NCI-H1417 treated with DMSO at 0.1 percent for 48 hours (cell line): Measurements from ENCODE around the gene FAM53B.

Experiments used
- DNase-seq: peaks from one replicate; lab custom pipeline; 2025; lab: John Stamatoyannopoulos, UW

Gene FAM53B

DNA sequence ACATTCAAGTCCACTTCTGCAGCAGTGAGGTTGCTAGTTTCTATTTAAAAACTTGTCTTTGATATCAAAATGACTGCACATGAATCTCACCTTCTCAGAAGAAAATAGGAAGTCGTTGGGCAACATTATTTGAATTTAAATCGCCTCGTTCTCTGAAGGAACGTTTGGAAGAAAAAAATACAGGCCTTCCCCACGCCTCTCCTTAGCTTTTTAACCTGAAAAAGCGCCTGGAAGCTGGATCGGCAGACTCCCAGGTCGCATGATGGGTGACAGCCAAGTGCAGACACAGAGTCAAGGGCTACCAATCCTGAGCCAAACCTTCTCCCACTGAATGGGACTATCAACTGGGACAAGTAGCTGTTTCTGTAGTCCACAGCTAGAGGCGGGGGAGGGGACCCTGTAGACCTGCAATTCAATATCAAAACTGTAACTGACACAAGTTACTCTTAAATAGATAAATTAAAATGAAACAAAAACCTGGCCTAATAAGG is 2.2 kb downstream of the FAM53B start:
- DNase-seq = no peak

DNA sequence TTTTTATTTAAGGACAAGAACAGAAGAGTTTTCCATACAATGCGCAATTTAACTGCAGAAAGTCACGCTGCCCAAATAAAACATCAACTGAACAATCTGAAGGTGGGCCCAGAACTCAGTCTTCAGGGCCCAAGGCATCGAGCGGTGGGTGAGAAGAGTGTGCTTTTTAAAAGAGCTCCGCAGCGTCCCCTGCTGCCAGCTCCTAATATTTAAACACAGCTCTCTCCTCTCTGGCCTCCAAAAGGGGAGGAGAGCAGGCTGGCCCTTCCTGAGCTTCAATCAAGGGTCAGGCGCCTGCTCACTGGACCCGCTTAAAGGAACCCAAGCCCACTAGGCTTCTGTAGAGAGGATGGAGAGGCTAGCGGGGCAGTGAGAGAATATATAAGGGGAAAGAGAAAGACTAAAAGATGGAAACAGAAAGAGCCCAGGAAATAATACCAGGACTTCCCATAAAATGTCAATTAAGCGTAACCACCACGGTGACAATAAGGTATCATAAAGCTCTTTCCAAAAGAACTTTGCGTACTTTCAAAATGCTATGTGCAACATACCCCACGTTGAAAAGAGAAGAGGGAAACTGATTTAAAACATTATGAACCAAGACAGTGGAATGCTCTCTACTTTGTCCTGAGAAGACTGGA is 2.8 kb downstream of the FAM53B start:
- DNase-seq = peak; percentile 29

DNA sequence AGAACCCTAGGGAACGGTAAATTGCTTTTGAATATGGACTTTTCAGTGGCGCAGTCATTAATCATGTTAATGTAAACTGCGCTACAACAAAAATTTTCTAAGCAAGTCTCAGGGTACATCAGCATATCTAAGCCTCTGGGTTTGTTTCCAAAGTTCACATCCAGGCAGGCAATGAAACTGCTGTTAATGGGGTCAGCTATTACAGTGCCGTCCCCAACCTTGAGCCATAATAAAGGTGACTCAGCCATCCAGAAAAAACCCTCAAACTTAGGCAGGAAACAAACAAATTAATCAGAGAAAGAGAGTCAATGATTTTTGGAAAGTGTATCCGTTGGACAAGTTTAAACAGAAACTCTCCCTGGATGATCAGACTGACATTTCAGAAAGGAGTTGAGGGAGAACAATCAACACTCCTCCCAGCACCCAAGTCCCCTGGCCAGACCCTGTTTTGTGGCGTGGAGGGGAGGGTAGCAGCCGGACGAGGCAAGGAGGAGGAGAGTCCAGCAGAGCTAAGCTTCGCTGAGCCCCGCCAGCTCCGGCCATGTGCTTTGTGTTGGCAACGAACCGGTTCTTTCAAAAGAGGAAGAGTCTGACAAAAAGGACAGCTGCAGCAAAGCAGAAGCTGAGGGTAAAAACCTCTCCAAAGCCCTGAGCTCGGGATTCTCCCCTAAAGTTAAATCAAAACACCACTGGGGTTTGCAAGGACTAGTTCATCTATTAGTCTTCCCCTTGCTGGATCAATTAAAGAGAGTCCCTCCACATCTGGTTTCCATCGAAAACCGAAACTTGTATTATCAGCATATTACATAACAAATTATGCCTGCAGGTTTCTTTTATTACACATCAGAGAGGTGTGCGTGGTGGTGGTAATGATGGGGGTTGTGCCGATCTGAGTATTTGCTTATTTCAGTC is 3.6 kb downstream of the FAM53B start:
- DNase-seq = no peak

DNA sequence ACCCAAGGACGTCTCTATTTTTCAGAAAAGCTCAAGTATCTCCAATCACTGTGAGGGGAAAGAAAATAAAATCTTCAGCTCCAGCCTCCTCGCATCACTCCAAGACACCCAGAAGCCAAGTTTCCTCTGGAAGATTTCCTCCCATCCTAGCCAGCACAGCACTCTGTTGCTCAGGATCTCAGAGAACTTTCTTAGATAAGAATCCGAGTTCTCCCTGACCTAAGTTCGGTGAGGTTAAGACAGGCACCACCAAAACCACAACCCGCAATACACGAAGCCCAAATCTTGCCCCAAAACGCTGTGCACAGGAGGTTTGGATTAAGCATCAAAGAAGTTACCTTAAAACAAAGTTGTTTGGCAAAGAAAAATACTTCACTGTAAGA is 4.2 kb downstream of the FAM53B start:
- DNase-seq = no peak

DNA sequence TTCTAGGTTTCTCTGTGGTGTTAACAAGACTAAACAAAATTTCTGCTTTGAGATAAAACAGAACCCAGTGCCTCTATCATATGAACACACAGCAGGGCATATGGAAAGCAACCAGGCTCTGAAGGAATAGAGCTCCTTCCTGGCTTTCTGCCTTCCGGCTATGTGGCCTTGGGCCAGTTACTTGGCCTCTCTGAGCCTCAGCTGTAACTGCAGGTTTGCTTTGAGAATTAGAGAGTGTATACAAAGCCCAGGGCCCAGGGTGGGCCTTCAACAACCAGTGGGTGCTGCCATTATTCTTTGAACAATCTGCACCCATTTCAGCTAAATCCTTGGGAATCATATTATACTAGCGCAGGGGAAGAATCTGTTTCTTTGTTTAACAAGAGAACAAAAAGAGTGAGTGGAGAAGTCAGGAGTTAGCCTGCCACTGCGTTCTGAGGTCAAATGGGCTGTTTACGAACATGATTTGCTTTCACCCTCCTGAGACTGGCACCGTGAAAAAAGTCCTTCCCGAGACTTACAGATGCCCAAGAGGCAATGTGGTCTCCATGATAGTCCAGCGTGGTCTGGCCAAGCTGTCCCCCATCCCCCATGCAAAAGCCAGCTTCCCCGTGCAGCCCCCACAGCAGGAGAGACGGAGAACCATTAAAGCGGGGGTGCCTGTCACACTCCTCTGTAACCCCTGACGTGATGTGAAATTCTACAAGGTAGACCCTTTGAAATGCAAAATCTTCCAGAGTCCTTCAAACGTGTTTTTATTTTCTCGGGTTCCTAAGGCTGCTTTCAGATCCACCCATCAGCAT is 4.9 kb downstream of the FAM53B start:
- DNase-seq = no peak

DNA sequence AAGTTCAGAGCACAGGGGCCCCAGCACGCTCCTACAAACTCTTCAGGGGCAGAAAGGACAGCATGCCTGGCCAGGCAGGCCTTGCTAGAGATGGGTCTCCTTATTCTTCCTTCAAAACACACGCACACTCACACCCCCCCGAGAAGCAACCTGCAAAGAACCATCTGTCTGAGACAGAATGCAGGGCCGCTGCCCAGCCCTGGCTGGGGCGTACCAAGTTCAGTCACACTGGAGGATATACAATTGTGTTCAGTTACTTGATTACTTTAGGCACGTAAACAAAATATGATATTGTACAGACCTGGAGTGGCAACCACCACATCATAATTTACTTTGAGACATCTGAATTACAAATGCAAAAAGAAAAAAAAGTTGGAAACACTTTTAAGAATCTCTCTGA is 5.7 kb downstream of the FAM53B start:
- DNase-seq = no peak

DNA sequence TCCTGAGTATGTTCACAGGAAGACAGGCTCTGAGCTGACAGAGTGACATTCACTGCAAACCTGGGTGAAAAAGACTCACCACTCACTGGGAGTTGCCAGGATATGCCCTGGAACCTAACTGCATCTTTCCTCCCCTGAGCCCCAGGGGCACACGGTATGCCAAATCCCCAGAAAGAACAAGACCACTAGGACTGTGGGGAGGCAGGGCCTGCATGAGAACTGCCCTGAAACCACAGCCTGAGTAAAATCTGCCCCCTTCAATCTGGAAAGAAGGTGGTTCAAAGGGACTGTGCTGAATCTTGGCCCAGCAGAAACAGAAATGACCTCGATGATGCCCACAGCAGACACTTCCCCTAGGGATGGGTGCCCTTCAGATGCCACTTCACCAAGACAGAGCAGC is 6.5 kb downstream of the FAM53B start:
- DNase-seq = no peak

DNA sequence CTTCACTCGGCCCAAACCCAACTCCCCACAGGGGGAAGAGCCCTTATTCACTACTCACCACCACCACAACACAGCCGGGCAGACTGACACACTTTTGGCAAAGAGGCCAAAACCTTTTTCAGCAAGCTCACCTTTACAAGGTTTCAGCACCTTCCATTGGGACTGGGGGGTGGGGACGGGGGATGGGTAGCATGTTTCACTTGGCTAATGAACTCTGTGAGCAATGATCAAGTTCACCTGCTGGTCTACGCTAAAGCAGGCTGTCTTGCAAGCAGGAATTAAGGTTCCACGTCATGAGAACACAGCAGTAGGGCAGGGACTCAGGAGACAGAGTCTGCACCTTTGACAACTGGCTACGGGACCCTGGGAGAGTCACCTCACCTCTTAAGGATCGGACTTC is 7.0 kb downstream of the FAM53B start:
- DNase-seq = no peak

DNA sequence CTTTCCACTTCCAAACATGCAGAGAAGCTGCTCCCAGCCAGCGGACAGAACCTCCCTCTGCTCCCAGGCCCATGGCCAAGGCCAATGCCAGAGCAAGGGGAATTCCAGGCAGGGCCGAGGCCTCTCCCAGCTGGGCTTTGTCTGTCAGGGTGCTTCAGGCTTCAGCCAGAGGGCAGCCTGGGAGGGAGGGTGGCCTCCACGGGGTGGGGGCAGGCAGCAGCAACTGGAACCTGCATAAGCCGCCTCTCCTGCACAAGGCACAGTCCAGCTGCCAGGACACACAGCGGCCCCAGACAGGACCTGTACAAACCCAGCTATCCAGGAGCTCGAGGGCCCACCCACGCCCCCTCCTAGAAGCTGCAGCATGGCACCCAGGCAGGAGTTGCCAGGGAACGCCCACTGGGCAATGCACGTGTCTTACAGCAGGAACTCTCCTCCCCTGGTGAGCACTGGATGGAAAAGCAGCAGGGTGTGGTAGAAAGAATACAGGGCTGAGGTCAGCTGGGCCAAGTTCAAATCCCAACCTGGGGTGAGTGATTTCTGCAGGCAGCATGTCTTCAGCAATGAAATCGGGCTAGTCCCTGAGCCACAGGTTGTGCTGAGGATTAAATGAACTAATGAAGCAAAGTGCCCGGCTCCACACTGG is 7.6 kb downstream of the FAM53B start:
- no peak for DNase-seq

DNA sequence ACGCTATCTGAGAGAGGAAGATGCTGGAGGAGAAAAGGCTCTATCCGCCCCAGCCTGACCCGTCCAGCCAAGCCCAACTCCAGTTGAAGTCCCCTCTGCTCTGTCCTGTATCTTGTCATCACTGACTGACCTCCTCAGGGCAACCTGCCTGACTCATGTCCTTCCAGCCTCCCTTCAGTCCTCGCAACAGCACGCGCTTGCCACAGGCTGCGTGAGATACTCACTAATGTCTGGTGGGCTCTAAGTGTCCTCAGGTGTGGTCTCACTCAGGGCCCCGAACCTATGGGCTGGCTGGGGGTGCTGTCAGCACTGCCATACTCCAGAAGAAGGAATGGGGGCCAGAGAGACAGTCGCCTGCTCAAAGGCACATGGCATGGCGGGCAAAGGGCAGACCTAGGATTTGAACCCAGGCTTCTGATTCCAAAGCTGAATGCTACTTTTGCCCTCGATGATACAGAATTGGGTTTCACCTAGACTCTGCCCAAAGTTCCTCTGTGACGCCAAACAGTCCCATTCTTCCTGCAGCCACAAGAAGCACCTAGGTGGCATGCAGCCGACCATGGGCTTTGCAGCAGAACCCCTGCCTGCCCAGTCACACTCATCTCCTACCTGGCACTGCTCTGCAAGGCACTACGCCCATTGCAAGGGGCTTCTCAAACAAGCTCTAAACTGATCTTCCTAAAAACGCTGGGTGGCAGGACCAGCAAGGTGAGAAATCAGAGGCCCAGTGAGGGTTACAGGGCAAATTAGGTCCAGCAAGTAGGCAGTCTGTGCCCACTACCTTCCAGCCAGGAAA is 8.5 kb downstream of the FAM53B start:
- no peak for DNase-seq

DNA sequence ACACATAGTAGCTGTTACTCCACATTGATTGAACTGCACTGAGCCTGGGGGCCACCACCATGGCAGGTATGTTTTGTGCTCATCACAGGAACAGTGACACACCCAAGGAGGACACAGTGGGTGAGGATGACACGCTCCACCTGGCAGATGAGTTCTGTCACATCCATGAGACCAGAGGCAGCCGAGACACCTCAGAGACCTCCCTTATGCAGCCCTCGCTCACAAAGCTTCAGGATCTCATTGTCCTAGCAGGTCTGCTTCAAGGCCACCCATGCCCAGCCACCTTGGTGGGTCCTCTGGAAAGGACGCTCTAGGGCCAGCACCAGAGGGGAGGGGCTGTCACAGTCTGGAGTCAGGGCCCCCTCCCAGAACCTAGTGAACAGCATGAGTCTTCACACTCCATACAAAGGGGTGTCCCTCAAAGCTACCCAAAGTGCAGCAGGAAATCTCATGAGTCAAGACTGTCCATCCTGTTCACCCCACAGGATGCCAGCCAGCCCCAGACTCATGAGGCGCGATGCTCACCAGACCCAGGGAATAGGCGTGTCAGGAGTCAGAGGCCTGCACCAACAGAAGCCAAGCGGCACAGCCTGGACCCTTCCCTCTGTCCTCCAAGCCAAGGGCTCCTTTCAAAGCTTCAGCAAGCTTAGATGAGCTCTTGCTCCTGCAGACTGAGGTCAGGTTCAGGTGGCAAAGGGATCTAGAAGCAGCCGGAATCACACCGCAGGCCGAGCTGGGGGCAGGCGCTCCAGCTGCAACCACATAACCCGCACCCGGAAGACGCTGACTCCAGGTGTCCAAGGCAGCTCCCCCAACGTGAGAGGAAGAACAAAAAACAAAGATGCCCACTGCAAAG is 9.6 kb downstream of the FAM53B start:
- no peak for DNase-seq

DNA sequence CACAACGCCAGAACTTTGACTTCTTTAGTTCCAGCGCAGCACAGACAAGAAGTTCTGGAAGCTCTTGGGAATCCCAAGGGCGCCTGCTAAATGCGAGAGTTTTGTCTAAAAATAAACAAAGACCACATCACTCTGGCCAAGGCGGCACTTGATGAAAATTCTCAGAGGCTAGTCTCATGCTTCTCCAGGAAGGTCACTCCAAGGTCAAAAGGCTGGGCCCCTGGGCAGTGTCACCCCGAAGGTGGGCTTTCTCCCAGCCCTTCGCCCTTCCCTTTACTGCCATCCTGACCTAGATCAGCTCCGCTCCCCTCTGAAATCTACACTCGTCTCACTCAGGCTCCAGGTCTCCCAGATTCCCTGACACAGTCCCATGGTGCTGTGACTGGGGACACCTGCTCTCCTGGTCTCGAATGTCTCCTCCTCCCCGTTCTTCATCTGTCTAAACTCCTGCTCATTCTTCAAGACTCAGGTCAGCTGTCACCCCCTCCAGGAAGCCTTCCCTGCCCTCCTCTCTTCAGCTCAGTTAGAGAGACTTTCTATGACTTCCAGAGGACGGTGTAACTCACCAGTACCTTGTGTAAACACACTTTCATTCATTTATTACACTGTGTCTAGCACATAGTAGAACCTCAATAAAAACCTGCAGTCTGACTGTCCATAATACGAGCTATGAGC is 10.5 kb downstream of the FAM53B start:
- no peak for DNase-seq

DNA sequence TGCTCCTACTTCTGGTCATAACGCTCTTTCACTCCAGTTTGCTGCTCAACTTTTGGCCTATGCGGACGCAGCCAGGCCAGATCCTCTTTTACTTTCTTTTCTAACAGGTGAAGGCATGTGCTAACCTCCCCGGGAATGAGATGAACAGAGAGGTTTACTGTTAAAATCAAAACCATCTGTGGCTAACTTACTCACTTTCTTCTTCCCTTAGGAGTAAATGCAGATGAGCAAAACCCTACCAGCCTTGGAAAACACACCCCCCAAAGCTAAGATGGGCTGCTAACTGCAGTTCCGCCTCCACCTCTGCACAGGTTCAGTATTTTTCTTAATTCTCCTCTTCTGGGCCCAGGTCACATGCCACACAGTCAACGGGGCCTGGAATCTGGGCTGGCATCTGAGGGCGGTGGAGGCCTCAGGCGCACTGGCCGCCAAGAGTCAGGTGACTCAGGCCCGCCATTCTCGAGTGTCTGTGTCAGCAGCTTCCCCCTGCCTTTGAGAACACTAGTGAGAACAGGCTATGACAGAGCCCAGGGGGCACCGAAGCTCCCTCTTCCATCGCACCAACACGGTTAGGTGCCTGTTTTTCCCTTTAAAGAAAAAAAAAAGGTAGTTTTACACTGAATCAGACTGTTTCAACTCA is 11.1 kb downstream of the FAM53B start:
- no peak for DNase-seq

DNA sequence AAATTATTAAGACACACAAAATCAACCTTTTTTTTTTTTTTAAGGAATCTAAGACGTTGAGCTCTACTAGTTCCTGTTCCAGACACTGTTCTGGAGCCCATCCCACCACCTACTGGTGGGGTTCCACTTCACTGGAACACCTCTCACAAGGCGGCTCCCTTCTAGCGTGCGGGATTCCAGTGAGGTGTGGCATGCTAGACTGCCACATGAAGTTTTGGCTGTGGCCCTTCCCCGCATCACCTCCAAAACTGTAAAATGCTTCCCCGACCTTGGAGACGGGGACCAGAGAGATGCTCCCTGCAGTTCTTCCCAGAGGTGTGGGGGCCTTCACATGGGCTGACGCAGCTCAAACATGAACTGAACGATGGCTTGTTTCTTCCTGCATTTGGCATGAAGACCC is 12.6 kb downstream of the FAM53B start:
- no peak for DNase-seq

DNA sequence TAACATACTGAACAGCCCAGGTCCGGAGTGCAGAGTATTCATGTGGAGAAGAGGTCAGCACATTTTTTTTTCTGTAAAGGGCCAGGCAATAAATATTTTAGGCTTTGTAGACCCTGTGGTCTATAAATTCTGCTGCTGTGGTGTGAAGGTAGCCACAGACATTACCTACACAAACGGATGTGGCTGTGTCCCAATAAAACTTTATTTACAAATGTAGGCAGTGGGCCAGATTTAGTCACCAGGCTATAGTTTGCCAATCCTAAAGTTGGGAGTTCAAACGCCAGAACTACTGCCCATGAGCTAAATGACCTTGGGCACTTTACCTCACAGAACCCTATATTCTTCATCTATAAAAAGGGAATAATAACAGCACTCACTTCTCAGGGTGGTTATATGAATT is 13.4 kb downstream of the FAM53B start:
- no peak for DNase-seq

DNA sequence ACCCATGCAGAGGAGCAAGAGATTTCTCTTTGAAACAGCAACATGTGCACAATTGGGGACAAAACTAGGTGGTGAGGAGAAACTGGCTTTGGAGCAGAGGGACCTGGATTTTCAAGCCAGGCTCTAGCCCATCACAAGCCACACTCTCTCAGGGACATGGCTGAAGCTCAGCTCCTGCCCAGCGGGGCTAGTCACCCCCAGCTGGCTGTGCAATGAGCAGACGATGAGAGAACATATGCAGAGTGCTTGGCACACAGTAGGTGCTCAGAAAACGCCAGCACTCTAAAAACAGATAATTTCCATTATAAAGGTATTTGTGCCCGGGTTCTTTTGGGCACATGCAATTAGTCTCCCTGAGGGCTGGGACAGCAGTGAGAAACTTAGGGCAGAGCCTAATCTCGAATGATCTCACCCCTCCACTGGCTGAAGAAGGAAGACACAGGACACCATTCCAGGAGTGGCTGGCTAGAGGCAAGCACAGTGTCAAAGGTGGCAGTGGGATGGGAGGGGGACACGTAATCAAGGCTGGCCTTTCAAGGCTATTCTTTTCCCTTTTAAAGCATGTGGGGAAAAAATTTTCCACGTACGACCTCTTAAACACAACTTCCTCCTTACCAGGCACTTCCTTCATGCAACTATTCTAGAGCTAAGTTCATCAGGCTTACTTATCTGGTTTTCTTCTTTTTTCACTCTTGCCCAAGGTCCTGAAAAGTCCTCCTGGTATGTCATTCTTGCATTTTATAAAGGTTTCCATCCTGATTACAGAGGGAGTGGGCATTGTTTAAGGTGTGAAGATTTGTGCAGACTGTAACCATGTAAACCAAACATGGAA is 15.1 kb downstream of the FAM53B start:
- DNase-seq = no peak

DNA sequence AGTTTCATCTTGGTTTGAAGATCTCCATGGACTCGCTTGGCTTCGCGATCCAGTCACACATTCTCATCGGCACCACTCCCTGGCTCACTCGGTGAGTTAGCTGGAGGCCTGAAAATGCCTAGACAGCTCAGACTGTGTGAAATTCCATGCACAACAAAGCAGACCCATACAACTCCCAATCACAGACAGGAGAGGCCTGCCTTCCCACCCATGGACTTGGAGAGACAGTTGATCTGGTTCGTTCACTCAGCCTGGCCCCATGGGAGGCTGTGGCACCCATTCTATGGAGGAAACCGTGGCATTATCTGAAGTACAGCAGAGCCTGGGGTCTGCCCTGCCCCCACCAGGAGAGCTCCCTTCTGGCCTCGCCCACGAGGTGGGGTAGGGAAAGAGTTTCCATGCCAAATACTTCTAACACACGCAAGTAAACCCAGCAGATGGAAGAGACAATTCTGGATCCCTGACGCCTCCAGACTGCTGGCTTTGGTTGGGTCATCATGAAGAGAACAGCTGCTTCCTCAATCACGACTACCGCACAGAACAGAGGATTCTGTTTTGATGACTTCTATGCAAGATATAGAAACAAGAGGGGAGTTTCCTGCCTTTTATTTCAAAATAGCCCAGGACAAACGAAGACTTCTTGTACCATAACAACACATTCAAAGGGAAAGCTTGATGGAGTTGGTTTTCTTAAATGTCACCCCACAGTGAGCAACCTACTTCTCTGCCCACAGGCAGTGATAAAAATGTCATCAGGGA is 15.9 kb downstream of the FAM53B start:
- no peak for DNase-seq
